ENCODE results near the gene IL33.

IL33 gene

DNA sequence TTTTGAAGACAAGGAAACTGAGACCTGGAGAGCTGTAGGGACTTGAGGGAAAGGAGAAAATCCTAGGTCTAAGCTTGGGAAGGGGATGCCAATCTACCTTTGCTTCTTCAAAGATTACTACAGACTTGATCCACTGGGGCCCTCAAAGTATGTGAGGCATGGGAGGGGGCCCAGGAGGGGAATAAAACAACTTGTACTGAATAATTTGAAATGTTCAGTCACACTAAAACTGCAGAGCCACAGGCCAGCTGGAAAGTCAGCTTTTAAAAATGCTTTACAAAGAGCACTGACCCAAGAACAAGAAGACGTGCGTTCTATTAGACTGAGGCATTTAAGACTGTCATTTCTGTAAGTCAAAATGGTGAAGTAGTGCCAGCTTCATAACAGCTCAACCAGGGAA is 13.6 kb downstream of the IL33 start:
- TF ChIP-seq, protein P1, sequence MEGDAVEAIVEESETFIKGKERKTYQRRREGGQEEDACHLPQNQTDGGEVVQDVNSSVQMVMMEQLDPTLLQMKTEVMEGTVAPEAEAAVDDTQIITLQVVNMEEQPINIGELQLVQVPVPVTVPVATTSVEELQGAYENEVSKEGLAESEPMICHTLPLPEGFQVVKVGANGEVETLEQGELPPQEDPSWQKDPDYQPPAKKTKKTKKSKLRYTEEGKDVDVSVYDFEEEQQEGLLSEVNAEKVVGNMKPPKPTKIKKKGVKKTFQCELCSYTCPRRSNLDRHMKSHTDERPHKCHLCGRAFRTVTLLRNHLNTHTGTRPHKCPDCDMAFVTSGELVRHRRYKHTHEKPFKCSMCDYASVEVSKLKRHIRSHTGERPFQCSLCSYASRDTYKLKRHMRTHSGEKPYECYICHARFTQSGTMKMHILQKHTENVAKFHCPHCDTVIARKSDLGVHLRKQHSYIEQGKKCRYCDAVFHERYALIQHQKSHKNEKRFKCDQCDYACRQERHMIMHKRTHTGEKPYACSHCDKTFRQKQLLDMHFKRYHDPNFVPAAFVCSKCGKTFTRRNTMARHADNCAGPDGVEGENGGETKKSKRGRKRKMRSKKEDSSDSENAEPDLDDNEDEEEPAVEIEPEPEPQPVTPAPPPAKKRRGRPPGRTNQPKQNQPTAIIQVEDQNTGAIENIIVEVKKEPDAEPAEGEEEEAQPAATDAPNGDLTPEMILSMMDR (IDR thresholded peaks at IDR 0.05; ENCODE audit: low read depth, low read length): no peak
- no peak overlapping the region for H3K4me3 ChIP-seq (ENCODE audit: low read depth, low read length)

DNA sequence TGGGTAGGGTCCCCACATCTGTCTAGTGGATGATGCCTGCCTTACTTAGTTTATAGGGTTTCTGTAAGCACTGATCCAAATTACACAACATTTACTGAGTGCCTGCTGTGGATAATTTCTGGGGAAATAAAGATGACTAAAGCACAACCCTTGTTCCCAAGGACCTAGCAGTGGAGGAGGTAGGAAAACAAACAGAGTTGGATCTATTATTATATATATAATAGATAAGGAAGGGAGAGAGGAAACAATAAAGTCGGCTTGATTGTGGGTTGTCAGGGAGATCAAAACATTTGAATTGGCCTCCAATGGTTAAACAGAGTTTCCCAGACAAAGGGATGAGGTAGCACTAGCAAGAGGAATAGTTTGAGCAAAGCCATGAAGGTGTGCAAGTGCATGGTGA is 14.0 kb downstream of the IL33 start:
- H3K4me3 ChIP-seq (ENCODE audit: low read depth, low read length): no peak overlapping the region
- TF ChIP-seq, protein P1 (IDR thresholded peaks at IDR 0.05; ENCODE audit: low read depth, low read length): no peak

DNA sequence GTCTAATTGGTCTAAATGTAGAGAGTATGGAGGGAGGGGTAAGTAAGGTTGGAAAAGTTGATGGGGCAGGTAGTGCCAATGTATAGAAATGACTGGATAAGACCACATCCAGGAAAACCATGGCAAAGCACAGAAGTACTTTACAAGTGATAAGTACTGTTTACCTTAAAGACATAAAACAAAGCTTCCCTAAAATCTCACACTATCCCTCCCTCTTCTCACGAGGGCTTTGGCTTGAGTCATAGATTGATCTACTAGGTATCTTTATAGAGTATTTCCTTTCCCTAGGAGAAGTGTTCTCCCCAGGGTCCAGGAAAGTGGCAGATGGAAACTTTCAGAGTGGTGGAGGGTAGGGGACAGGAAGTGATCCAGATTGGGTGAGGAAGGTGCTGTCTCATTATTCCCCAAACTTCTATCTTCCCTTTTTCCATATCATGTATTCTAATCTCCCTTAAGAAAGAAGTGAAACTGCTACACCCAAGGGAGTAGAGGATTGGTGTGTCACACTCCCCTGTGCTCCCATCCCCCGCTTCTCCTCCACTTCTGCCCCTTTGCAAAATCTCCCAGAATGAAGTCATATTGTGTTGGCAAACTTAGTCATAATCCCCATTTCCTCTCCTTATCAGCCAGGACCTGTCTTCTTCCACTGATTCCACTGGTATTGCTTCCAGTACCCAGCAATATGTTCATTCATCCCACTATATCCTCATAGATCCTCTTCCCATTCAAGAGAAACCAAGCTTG is 14.6 kb downstream of the IL33 start:
- TF ChIP-seq, protein P1 (IDR thresholded peaks at IDR 0.05; ENCODE audit: low read depth, low read length): no peak
- H3K4me3 ChIP-seq (ENCODE audit: low read depth, low read length): no peak overlapping the region

DNA sequence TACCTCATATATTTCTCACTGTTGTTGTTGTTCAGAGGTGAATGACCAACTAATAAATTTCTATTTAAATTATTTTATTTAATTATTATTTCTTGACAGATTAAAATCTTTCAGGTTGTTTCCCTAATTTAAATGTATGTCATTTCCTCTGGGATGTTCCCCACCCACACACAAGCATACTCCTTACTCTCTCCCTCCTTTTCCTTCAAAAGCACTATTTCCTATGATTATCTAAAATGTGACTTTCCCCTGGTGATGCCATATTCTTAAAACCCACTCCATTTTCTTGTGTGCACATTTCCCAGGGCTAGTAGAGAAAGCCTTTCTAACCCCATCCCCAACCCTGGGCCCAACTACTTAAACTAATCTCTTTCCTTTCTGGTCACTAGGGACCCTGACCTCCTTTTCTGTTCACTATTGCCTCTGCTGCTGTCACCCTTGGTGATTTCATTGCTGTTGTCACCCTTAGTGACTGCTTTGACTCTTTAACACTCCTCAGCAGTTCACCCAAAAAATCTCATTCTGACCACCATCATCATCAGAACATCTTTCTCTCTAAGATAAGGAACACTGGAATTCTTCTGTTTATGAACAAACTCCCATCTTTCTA is 16.8 kb downstream of the IL33 start:
- TF ChIP-seq, protein P1 (IDR thresholded peaks at IDR 0.05; ENCODE audit: low read depth, low read length): no peak
- no peak overlapping the region for H3K4me3 ChIP-seq (ENCODE audit: low read depth, low read length)

DNA sequence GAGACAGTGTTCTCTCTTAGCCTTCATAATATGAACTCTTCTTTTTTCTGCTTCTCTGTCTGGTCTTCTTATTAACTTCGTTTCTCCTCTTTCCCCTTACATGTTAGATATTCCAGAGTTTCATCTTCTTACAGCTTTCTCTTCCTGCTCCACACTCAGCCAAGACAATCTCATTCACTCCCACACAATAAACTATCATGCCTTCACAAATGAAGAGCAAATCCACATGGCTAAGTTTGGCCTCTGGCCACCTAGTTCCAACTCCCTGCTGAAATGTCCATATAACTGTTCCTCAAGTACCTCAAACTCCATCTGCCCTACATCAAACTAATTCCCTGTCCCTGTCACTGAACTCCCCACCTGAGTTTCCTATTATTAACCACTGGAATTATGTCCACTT is 18.4 kb downstream of the IL33 start:
- TF ChIP-seq, protein P1 (IDR thresholded peaks at IDR 0.05; ENCODE audit: low read depth, low read length): no peak
- H3K4me3 ChIP-seq (ENCODE audit: low read depth, low read length): no peak overlapping the region

DNA sequence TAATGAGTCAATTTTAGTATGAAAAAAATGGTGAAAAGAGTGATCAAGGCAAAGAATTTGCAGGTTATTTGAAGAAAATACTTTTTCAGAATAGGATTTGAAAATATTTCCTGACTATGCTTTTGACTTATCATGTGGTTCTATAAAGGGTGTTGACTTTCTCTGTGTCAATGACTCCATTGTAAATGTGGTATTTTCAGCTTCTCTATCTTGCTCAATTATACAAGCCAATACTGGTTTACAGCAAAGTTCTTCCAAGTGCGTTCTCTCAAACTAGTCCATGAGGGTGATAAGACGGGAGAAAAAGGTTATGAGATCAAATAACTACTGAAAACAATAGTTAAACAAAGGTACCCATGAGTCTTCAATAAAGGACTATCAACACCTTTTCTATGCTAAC is 21.7 kb downstream of the IL33 start:
- TF ChIP-seq, protein P1 (IDR thresholded peaks at IDR 0.05; ENCODE audit: low read depth, low read length): no peak

DNA sequence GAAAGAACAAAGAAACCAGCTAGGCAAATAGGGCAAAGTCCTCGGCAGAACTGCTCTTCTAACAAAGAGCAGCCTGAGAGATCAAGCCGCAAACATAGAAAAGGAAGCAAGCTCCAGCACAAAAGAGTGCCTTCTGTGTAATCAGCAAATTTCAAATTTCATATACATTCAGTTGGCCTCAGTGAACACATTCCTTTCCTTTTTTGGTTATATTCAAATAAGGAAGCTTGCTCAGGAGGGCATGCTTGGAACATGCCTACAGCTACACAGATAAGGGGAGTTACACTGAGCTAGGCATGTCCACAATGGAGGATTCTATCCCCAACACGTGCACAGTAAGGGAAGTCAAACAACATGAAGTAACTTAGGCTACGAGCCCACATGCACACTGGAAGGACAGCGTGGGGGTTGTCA is 23.4 kb downstream of the IL33 start:
- no peak overlapping the region for H3K4me3 ChIP-seq (ENCODE audit: low read depth, low read length)
- TF ChIP-seq, protein P1 (IDR thresholded peaks at IDR 0.05; ENCODE audit: low read depth, low read length): no peak

More for the DNA sequence above, 21.7 kb downstream of the IL33 start:
- H3K4me3 ChIP-seq (ENCODE audit: low read depth, low read length): no peak overlapping the region

All from WI38 (cell line).